DND-41 (cell line): ENCODE results near the gene NCOA3.
A peak's percentile ranks its signal among the peaks of the same experiment; 100 is the strongest.
"Not testable (repeated sequence)": the region's sequence is repeated elsewhere in the genome, so short reads cannot be mapped to it uniquely, and the experiment has no call there.

Source experiments
- ATAC-seq: fragments of 200-7000 bp; cut with Tn5 transposase; 3 replicates; pipeline ENCODE4 v1.9.1; 2021; ENCODE audit warnings: low read depth; ENCODE audit not compliant: insufficient read depth
- DNase-seq: peaks from one replicate; pipeline ENCODE4 v3.0.0-alpha.2; 2020
- H2AFZ ChIP-seq: 2 replicates; pipeline ENCODE4 v1.6.0; 2012; ENCODE audit warnings: low read depth, low read length
- H3K27ac ChIP-seq: 2 replicates; pipeline ENCODE4 v1.5.1; 2012; ENCODE audit warnings: low read length, inconsistent platforms
- H3K27me3 ChIP-seq: fragments of 200-600 bp; sonication (generic); 2 replicates; pipeline ENCODE4 v1.6.0; 2012; ENCODE audit warnings: low read length, mild to moderate bottlenecking, inconsistent platforms; ENCODE audit not compliant: insufficient read depth, poor library complexity
- H3K36me3 ChIP-seq: 2 replicates; pipeline ENCODE4 v1.5.1; 2012; ENCODE audit warnings: low read length, inconsistent platforms; ENCODE audit not compliant: insufficient read depth
- H3K4me1 ChIP-seq: 2 replicates; pipeline ENCODE4 v1.5.1; 2012; ENCODE audit warnings: mild to moderate bottlenecking, low read length; ENCODE audit not compliant: insufficient read depth
- H3K4me2 ChIP-seq: 2 replicates; pipeline ENCODE4 v1.6.0; 2012; ENCODE audit warnings: mild to moderate bottlenecking, moderate library complexity, low read length, inconsistent platforms; ENCODE audit not compliant: insufficient read depth
- H3K4me3 ChIP-seq, 2 experiments: fragments of 200-600 bp in 1 of 2; shearing (Covaris generic) in 1 of 2; 2 replicates each; pipeline ENCODE4 v1.5.1; 2012 to 2016; ENCODE audit warnings: inconsistent platforms in 2 of 2, low read length in 2 of 2, mild to moderate bottlenecking in 2 of 2, low read depth in 1 of 2, moderate library complexity in 1 of 2
- H3K79me2 ChIP-seq: 2 replicates; pipeline ENCODE4 v1.6.0; 2012; ENCODE audit warnings: low read length, inconsistent platforms; ENCODE audit not compliant: insufficient read depth
- H3K9ac ChIP-seq: 2 replicates; pipeline ENCODE4 v1.6.0; 2012; ENCODE audit warnings: low read depth, mild to moderate bottlenecking, inconsistent platforms, low read length, moderate library complexity
- H3K9me3 ChIP-seq: 2 replicates; pipeline ENCODE4 v1.5.1; 2012; ENCODE audit warnings: low read length, moderate library complexity, mild to moderate bottlenecking, inconsistent platforms; ENCODE audit not compliant: insufficient read depth, severe bottlenecking
- H4K20me1 ChIP-seq: 2 replicates; pipeline ENCODE4 v1.6.0; 2012; ENCODE audit warnings: low read length; ENCODE audit not compliant: insufficient read depth
- CTCF ChIP-seq: IDR thresholded peaks from 2 replicates; pipeline ENCODE4 v1.5.1; 2012; ENCODE audit warnings: borderline replicate concordance, low read length, moderate library complexity, mild to moderate bottlenecking; ENCODE audit not compliant: poor library complexity, severe bottlenecking; ENCODE audit errors: extremely low read depth
- EZH2 ChIP-seq: IDR thresholded peaks from 3 replicates; pipeline ENCODE4 v1.6.1; 2012; ENCODE audit warnings: borderline replicate concordance, low read depth, mild to moderate bottlenecking, moderate library complexity, low read length, inconsistent platforms; ENCODE audit not compliant: severe bottlenecking

The NCOA3 gene

GRCh38 chr20:47506335-47506734 lies 4.6 kb downstream of the NCOA3 start:
- Histone ChIP-seq H3K4me1 (peaks cover 35% of the 10 kb centered on the region), H3K27me3 (no peaks in the 10 kb centered on the region), H2AFZ (no peak overlapping the region), H3K4me2 (no peak overlapping the region), H3K4me3 (no peak overlapping the region), H3K9me3 (no peaks in the 10 kb centered on the region), H3K27ac (no peak overlapping the region), H4K20me1 (peaks cover 9% of the 10 kb centered on the region; the same call in 1 of the 2 replicates), H3K79me2 (peaks cover 88% of the 10 kb centered on the region), H3K9ac (no peak overlapping the region), H3K36me3 (no peaks in the 10 kb centered on the region; the same call in 1 of the 2 replicates)
- DNase-seq, result no peak
- ATAC-seq, result no peak
- TF ChIP-seq EZH2, result no peak
- TF ChIP-seq CTCF, result no peak

- H3K9me3 ChIP-seq, result no peaks in the 10 kb centered on the region
- no peak overlapping the region for H2AFZ ChIP-seq
- H3K27me3 ChIP-seq, result no peaks in the 10 kb centered on the region
- ATAC-seq (no peak), DNase-seq (no peak)
- H4K20me1 ChIP-seq, result peaks cover 9% of the 10 kb centered on the region; the same call in 1 of the 2 replicates
- TF ChIP-seq EZH2, result no peak
- TF ChIP-seq CTCF, result no peak
- no peak overlapping the region for H3K27ac ChIP-seq
- no peak overlapping the region for H3K4me2 ChIP-seq
- H3K9ac ChIP-seq, result no peak overlapping the region
- peaks cover 93% of the 10 kb centered on the region for H3K79me2 ChIP-seq
- H3K36me3 ChIP-seq, result no peaks in the 10 kb centered on the region; the same call in 1 of the 2 replicates
- peaks cover 33% of the 10 kb centered on the region for H3K4me1 ChIP-seq
- H3K4me3 ChIP-seq, result no peak overlapping the region
Measured at GRCh38 chr20:47506850-47507249, 5.2 kb downstream of the NCOA3 start.

GRCh38 chr20:47507275-47507981 lies 5.7 kb downstream of the NCOA3 start:
- not testable (repeated sequence) for DNase-seq, H3K9me3 ChIP-seq, H3K27ac ChIP-seq, H3K4me3 ChIP-seq, H3K4me2 ChIP-seq, H3K36me3 ChIP-seq, H4K20me1 ChIP-seq, H2AFZ ChIP-seq, ATAC-seq, H3K27me3 ChIP-seq, H3K9ac ChIP-seq
- Histone ChIP-seq H3K4me1 (peaks cover 33% of the 10 kb centered on the region), H3K79me2 (peaks cover 89% of the 10 kb centered on the region)

DNA sequence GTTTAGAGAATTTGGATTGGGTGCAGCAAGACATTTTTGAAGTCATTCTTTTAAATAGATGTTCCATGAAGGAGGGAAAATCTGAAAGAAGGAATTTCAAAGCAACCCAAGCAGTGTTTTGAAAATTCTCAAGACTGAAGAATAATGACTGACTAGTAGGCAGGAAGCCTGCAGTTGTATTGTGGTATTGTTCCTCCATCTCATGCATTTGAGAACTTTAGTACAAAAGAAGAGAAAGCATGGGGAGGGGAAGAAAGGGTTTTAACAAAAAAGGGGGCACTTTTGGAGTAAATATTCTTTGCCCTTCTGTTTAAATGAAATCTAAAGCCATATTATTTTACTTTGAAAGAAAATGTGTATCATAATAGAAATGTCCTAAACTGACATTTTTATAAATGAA lies 6.6 kb downstream of the NCOA3 start:
- Histone ChIP-seq H3K27ac (no peak overlapping the region), H3K36me3 (no peaks in the 10 kb centered on the region), H3K9me3 (no peaks in the 10 kb centered on the region), H4K20me1 (peaks cover 9% of the 10 kb centered on the region; the same call in 1 of the 2 replicates), H3K4me3 (no peak overlapping the region), H2AFZ (no peak overlapping the region), H3K27me3 (no peaks in the 10 kb centered on the region), H3K4me1 (peaks cover 26% of the 10 kb centered on the region), H3K79me2 (peaks cover 87% of the 10 kb centered on the region), H3K4me2 (no peak overlapping the region; the same call in 1 of the 2 replicates), H3K9ac (no peak overlapping the region)
- DNase-seq (no peak), ATAC-seq (peak; percentile 70)
- TF ChIP-seq CTCF, result no peak
- TF ChIP-seq EZH2, result no peak
